ENCODE data around the gene CRIP3. TPM values are rescaled to one million over a fixed set of nuclear protein-coding genes. Genes with fewer than 3 reads are reported as not detected.
"Not testable (repeated sequence)": the region's sequence is repeated elsewhere in the genome, so short reads cannot be mapped to it uniquely, and the experiment has no call there.

The CRIP3 gene
- total and polyA plus RNA-seq, 2 of the 4 experiments (the other 2 are of a cell fraction): not detected

DNA sequence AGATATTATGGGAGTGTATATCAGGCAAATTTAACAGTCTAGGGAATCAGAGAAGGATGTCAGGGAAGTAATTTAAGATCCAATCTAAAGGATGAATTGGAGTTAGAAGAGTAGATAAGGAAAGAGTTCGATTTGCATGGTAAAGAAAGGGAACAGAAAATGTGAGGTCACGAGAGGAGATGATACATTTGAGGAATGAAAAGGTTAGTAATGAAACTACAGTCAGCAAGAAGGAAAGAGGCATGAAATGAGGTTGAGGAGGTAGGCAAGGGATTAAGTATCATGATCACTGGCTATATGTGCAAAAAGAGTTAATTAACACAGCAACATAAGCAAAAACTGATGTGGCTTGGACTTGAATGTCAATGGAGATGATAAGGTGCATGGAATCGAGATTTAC, 38.4 kb upstream of the CRIP3 start:
- Histone ChIP-seq H3K23ac (ENCODE audit: low read depth, low read length) (no peak overlapping the region), H3K4ac (ENCODE audit: low read depth, low read length) (no peak overlapping the region), H3K56ac (ENCODE audit: extremely low read depth, insufficient read depth, low read length) (no peak overlapping the region), H3K27me3 (ENCODE audit: control insufficient read depth, insufficient read depth, low read length) (no peaks in the 10 kb centered on the region), H4K8ac (ENCODE audit: low read depth in 2 of 2, low read length in 2 of 2) (no peak overlapping the region), H2AK5ac (ENCODE audit: low read depth, low read length) (no peak overlapping the region), H2BK5ac (ENCODE audit: low read depth, low read length, poor library complexity, severe bottlenecking) (no peak overlapping the region), H3K9me1 (ENCODE audit: insufficient read depth, low read length) (no peaks in the 10 kb centered on the region), H3K4me1 (ENCODE audit: control insufficient read depth, insufficient read depth, low read length) (no peaks in the 10 kb centered on the region), H2AK9ac (replicated peaks; ENCODE audit: low read depth, low read length, poor library complexity) (no peak overlapping the region), H3K79me1 (ENCODE audit: low read depth in 1 of 2, low read length in 2 of 2) (no peaks in the 10 kb centered on the region), H3K4me3 (ENCODE audit: insufficient read depth, low read depth, low read length) (no peak overlapping the region), H3K36me3 (ENCODE audit: control insufficient read depth, insufficient read depth, low read length) (peaks cover 20% of the 10 kb centered on the region), H4K91ac (ENCODE audit: insufficient read depth, low read depth, low read length) (no peak overlapping the region), H3K14ac (replicated peaks; ENCODE audit: low read depth, low read length) (no peak overlapping the region), H2BK15ac (ENCODE audit: low read depth, low read length) (no peak overlapping the region), H4K5ac (ENCODE audit: low read depth, low read length) (no peak overlapping the region), H3K9ac (ENCODE audit: low read depth, low read length) (no peak overlapping the region), H2BK120ac (ENCODE audit: low read depth, low read length) (no peak overlapping the region), H3K9me3 (ENCODE audit: control insufficient read depth, insufficient read depth, low read length) (no peaks in the 10 kb centered on the region), H2BK20ac (ENCODE audit: low read depth, low read length) (no peak overlapping the region), H3K27ac (ENCODE audit: insufficient read depth, low read length) (no peak overlapping the region), H3K4me2 (ENCODE audit: low read depth, low read length) (no peak overlapping the region), H3K18ac (ENCODE audit: low read depth, low read length) (no peak overlapping the region), H2AFZ (replicated peaks; ENCODE audit: low read length, poor library complexity) (no peak overlapping the region), H4K20me1 (ENCODE audit: insufficient read depth, low read length) (no peaks in the 10 kb centered on the region)
- ChIA-PET POLR2A (ENCODE audit: unreplicated experiment) (interaction anchor here (0.6 kb wide), 1 partner anchor 125 kb away, joined by 3 read pairs; no protein-coding TSS in a partner anchor), CTCF (interaction anchor here (0.6 kb wide), 1 partner anchor 85 kb away, joined by 4 read pairs; no protein-coding TSS in a partner anchor)
- in situ Hi-C loops (cut with MboI; ENCODE audit: low sequenced_read_pairs): no loop called here
- dilution Hi-C loops (cut with HindIII; ENCODE audit: low sequenced_read_pairs, unreplicated experiment): no loop called here
- no peak for DNase-seq
- WGBS, 2 experiments (ENCODE audit: extremely low coverage in 2 of 2, insufficient read length in 1 of 2): 82 to 94% methylated on average over 2 to 3 of the region's 3 CpGs
- intact Hi-C loops (cut with micrococcal nuclease): no loop called here
- BruUV-seq (replicated peaks): no TSS peak
- no peak for TF ChIP-seq CHD1 (IDR thresholded peaks at IDR 0.05; ENCODE audit: low read depth, low read length)
- TF ChIP-seq POLR2A (IDR thresholded peaks at IDR 0.05; ENCODE audit: low read depth, low read length): no peak
- no peak for TF ChIP-seq RAD21 (IDR thresholded peaks at IDR 0.05; ENCODE audit: low read length)
- no peak for TF ChIP-seq MXI1 (IDR thresholded peaks at IDR 0.05; ENCODE audit: borderline replicate concordance, low read depth, low read length)
- TF ChIP-seq RCOR1 (IDR thresholded peaks at IDR 0.05; ENCODE audit: insufficient replicate concordance, low read length): no peak
- TF ChIP-seq CEBPB (IDR thresholded peaks at IDR 0.05; ENCODE audit: low read depth, low read length): no peak
- TF ChIP-seq MAZ (IDR thresholded peaks at IDR 0.05; ENCODE audit: borderline replicate concordance, low read depth, low read length): no peak
- no peak for TF ChIP-seq FOS (IDR thresholded peaks at IDR 0.05; ENCODE audit: low read depth, low read length)
- ATAC-seq (ENCODE audit: low read depth): no peak

DNA sequence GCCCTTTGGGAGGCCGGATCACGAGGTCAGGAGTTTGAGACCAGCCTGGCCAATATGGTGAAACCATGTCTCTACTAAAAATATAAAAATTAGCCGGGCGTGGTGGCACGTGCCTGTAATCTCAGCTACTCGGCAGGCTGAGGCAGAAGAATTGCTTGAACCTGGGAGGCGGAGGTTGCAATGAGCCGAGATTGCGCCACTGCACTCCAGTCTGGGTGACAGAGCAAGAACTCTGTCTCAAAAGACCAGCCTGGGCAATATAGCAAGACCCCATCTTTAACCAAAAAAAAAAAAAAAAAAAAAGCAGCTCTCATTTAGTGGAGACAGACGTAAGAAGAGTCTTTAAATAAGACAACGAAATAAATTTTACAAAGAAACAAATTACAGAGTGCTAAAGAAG, 37.6 kb upstream of the CRIP3 start:
- H3K56ac ChIP-seq (ENCODE audit: extremely low read depth, insufficient read depth, low read length); H2BK15ac ChIP-seq (ENCODE audit: low read depth, low read length); H3K9ac ChIP-seq (ENCODE audit: low read depth, low read length); intact Hi-C loops (cut with micrococcal nuclease); ATAC-seq (ENCODE audit: low read depth); H2AK9ac ChIP-seq (replicated peaks; ENCODE audit: low read depth, low read length, poor library complexity); H3K18ac ChIP-seq (ENCODE audit: low read depth, low read length); H2BK120ac ChIP-seq (ENCODE audit: low read depth, low read length); H3K23ac ChIP-seq (ENCODE audit: low read depth, low read length); H3K9me1 ChIP-seq (ENCODE audit: insufficient read depth, low read length); H4K20me1 ChIP-seq (ENCODE audit: insufficient read depth, low read length); H2AFZ ChIP-seq (replicated peaks; ENCODE audit: low read length, poor library complexity); in situ Hi-C loops (cut with MboI; ENCODE audit: low sequenced_read_pairs); H3K27ac ChIP-seq (ENCODE audit: insufficient read depth, low read length); H3K9me3 ChIP-seq (ENCODE audit: control insufficient read depth, insufficient read depth, low read length); H4K5ac ChIP-seq (ENCODE audit: low read depth, low read length); H3K4me2 ChIP-seq (ENCODE audit: low read depth, low read length); H3K4me1 ChIP-seq (ENCODE audit: control insufficient read depth, insufficient read depth, low read length); DNase-seq; H3K4me3 ChIP-seq (ENCODE audit: insufficient read depth, low read depth, low read length); H2AK5ac ChIP-seq (ENCODE audit: low read depth, low read length); dilution Hi-C loops (cut with HindIII; ENCODE audit: low sequenced_read_pairs, unreplicated experiment); H2BK20ac ChIP-seq (ENCODE audit: low read depth, low read length); H3K4ac ChIP-seq (ENCODE audit: low read depth, low read length); H3K79me1 ChIP-seq (ENCODE audit: low read depth in 1 of 2, low read length in 2 of 2); H4K8ac ChIP-seq (ENCODE audit: low read depth in 2 of 2, low read length in 2 of 2); H3K14ac ChIP-seq (replicated peaks; ENCODE audit: low read depth, low read length); H2BK5ac ChIP-seq (ENCODE audit: low read depth, low read length, poor library complexity, severe bottlenecking); H3K27me3 ChIP-seq (ENCODE audit: control insufficient read depth, insufficient read depth, low read length); BruUV-seq (replicated peaks); H4K91ac ChIP-seq (ENCODE audit: insufficient read depth, low read depth, low read length): not testable (repeated sequence)
- ChIA-PET POLR2A (ENCODE audit: unreplicated experiment) (interaction anchor here (0.6 kb wide), 1 partner anchor 124 kb away, joined by 3 read pairs; no protein-coding TSS in a partner anchor), CTCF (interaction anchor here (0.6 kb wide), 2 partner anchors 15 to 84 kb away, joined by 3 to 4 read pairs; no protein-coding TSS in a partner anchor)
- no CpG with 5 or more reads among the region's 11 CpGs for WGBS, 2 experiments (ENCODE audit: extremely low coverage in 2 of 2, insufficient read length in 1 of 2)
- H3K36me3 ChIP-seq (ENCODE audit: control insufficient read depth, insufficient read depth, low read length): peaks cover 23% of the 10 kb centered on the region

Data from IMR-90 (cell line).